A172 (cell line): ENCODE measurements around the gene CST1. TPM values are rescaled to one million over a fixed set of nuclear protein-coding genes. Genes with fewer than 3 reads are reported as not detected.
"Not testable (repeated sequence)": the region's sequence is repeated elsewhere in the genome, so short reads cannot be mapped to it uniquely, and the experiment has no call there.

Experiments used
- DNase-seq: peaks from one replicate; pipeline ENCODE4 v3.0.0-alpha.2; 2015; ENCODE audit warnings: low spot score
- total RNA-seq: library from RNA; depleted of rRNA; stranded (reverse); fragments of >200 nt; shearing (Covaris generic); gene quantifications from 2 replicates; pipeline ENCODE4 v1.2.3, GENCODE V29; 2014; rRNA removed

CST1 gene
- total RNA-seq, result not detected in 2 replicates

- not testable (repeated sequence) for DNase-seq
These were observed at the start of gene CST1 for GRCh38 chr20:23750786-23751185. CST1 (minus strand) TSS chr20:23750935; CDS start chr20:23750866, 69 bp downstream.

- peak; percentile 47 for DNase-seq
These were observed 48.6 kb upstream of the CST1 start for GRCh38 chr20:23799216-23799847.

- DNase-seq, result no peak
These were observed 44.8 kb upstream of the CST1 start for GRCh38 chr20:23795526-23795925.

GRCh38 chr20:23794841-23795240 lies 44.1 kb upstream of the CST1 start:
- DNase-seq, result no peak

- DNase-seq, result no peak
These were observed 43.3 kb upstream of the CST1 start for GRCh38 chr20:23794065-23794464.

- no peak for DNase-seq
These were observed 32.7 kb upstream of the CST1 start for GRCh38 chr20:23783447-23783846.

GRCh38 chr20:23782366-23782983 lies 31.7 kb upstream of the CST1 start:
- DNase-seq, result peak; percentile 44

- peak; percentile 7 for DNase-seq
These were observed 27.9 kb upstream of the CST1 start for GRCh38 chr20:23778676-23779075.

GRCh38 chr20:23777380-23777779 lies 26.6 kb upstream of the CST1 start:
- not testable (repeated sequence) for DNase-seq

- DNase-seq, result no peak
These were observed 25.5 kb upstream of the CST1 start for GRCh38 chr20:23776067-23776771.

GRCh38 chr20:23774081-23774480 lies 23.3 kb upstream of the CST1 start:
- no peak for DNase-seq

- DNase-seq, result no peak
These were observed 22.8 kb upstream of the CST1 start for GRCh38 chr20:23773579-23773978.

- DNase-seq, result no peak
These were observed 22.4 kb upstream of the CST1 start for GRCh38 chr20:23773127-23773526.

- DNase-seq, result no peak
These were observed 21.3 kb upstream of the CST1 start for GRCh38 chr20:23772074-23772473.

GRCh38 chr20:23770384-23770783 lies 19.6 kb upstream of the CST1 start:
- no peak for DNase-seq

- not testable (repeated sequence) for DNase-seq
These were observed 17.8 kb upstream of the CST1 start for GRCh38 chr20:23768520-23768919.

GRCh38 chr20:23766531-23766930 lies 15.8 kb upstream of the CST1 start:
- no peak for DNase-seq

- no peak for DNase-seq
These were observed 14.8 kb upstream of the CST1 start for GRCh38 chr20:23765578-23765977.

- not testable (repeated sequence) for DNase-seq
These were observed 13.9 kb upstream of the CST1 start for GRCh38 chr20:23764630-23765029.

- no peak for DNase-seq
These were observed 12.6 kb upstream of the CST1 start for GRCh38 chr20:23763345-23763744.

GRCh38 chr20:23759306-23759940 lies 8.7 kb upstream of the CST1 start:
- DNase-seq, result no peak

- not testable (repeated sequence) for DNase-seq
These were observed 6.1 kb upstream of the CST1 start for GRCh38 chr20:23756792-23757191.
